Large intestine (tissue), 3 donors: ENCODE results near the gene IQCK. TPM values are rescaled to one million over a fixed set of nuclear protein-coding genes. Genes with fewer than 3 reads are reported as not detected.

Source experiments
- DNase-seq, 2 donors: peaks; one replicate each; pipeline versions ENCODE4 v3.0.0 to v3.0.0-alpha.2; 2013
- H3K27ac ChIP-seq: one replicate; pipeline ENCODE4 v1.5.1; 2013; ENCODE audit warnings: low read length
- H3K27me3 ChIP-seq: 2 replicates; pipeline ENCODE4 v1.6.1; 2013; ENCODE audit warnings: low read length; ENCODE audit not compliant: control insufficient read depth, insufficient read depth
- H3K36me3 ChIP-seq: 2 replicates; pipeline ENCODE4 v1.6.1; 2013; ENCODE audit warnings: low read length; ENCODE audit not compliant: control insufficient read depth, insufficient read depth
- H3K4me1 ChIP-seq: one replicate; pipeline ENCODE4 v1.6.1; 2013; ENCODE audit warnings: low read length; ENCODE audit not compliant: control insufficient read depth, insufficient read depth
- H3K4me3 ChIP-seq: one replicate; pipeline ENCODE4 v1.5.1; 2013; ENCODE audit warnings: low read length
- H3K9me3 ChIP-seq: one replicate; pipeline ENCODE4 v1.6.1; 2013; ENCODE audit warnings: mild to moderate bottlenecking, low read depth, low read length, moderate library complexity; ENCODE audit not compliant: control insufficient read depth
- WGBS: methylation state at CpG from one replicate; pipeline ENCODE4 v1.1.5; 2013; ENCODE audit warnings: low lambda C conversion rate; ENCODE audit not compliant: insufficient coverage; 5-methylcytosine and 5-hydroxymethylcytosine counted together
- polyA plus RNA-seq: library from polyadenylated mRNA; unstranded; fragments of 120-200 nt; gene quantifications from one replicate; pipeline ENCODE4 v1.2.1, GENCODE V29; 2013

Gene IQCK
- polyA plus RNA-seq, 1 donor = 14.0 TPM

GRCh38 chr16:19857593-19858339 is 139.7 kb downstream of the IQCK start:
- Histone ChIP-seq H3K27me3 (no peaks in the 10 kb centered on the region), H3K4me3 (no peak overlapping the region), H3K4me1 (no peaks in the 10 kb centered on the region), H3K27ac (no peak overlapping the region), H3K36me3 (peaks cover 39% of the 10 kb centered on the region), H3K9me3 (no peaks in the 10 kb centered on the region)
- no CpG with 5 or more reads among the region's 16 CpGs for WGBS
- DNase-seq = no peak

GRCh38 chr16:19858340-19859018 is 140.4 kb downstream of the IQCK start:
- no CpG with 5 or more reads among the region's 22 CpGs for WGBS
- Histone ChIP-seq H3K36me3 (peaks cover 39% of the 10 kb centered on the region), H3K9me3 (no peaks in the 10 kb centered on the region), H3K4me3 (no peak overlapping the region), H3K27me3 (no peaks in the 10 kb centered on the region), H3K4me1 (no peaks in the 10 kb centered on the region), H3K27ac (no peak overlapping the region)
- DNase-seq = no peak

- Histone ChIP-seq H3K27ac (no peak overlapping the region), H3K36me3 (peaks cover 44% of the 10 kb centered on the region), H3K4me3 (no peak overlapping the region), H3K27me3 (no peaks in the 10 kb centered on the region), H3K4me1 (no peaks in the 10 kb centered on the region), H3K9me3 (no peaks in the 10 kb centered on the region)
- DNase-seq = no peak
- 93% methylated on average over 3 of the region's 9 CpGs for WGBS
These were observed 141.1 kb downstream of the IQCK start for GRCh38 chr16:19859166-19859565.

GRCh38 chr16:19859603-19860002 is 141.5 kb downstream of the IQCK start:
- no peak overlapping the region for H3K4me3 ChIP-seq
- DNase-seq = no peak
- no peak overlapping the region for H3K27ac ChIP-seq
- peaks cover 48% of the 10 kb centered on the region for H3K36me3 ChIP-seq
- H3K4me1 ChIP-seq = no peaks in the 10 kb centered on the region
- no peaks in the 10 kb centered on the region for H3K27me3 ChIP-seq
- no CpG with 5 or more reads among the region's 4 CpGs for WGBS
- no peaks in the 10 kb centered on the region for H3K9me3 ChIP-seq

GRCh38 chr16:19860166-19861041 is 142.3 kb downstream of the IQCK start:
- peaks cover 48% of the 10 kb centered on the region for H3K36me3 ChIP-seq
- H3K9me3 ChIP-seq = no peaks in the 10 kb centered on the region
- H3K27me3 ChIP-seq = no peaks in the 10 kb centered on the region
- no peak overlapping the region for H3K27ac ChIP-seq
- H3K4me3 ChIP-seq = no peak overlapping the region
- WGBS = no CpG with 5 or more reads among the region's 21 CpGs
- DNase-seq = no peak
- no peaks in the 10 kb centered on the region for H3K4me1 ChIP-seq

GRCh38 chr16:19861133-19861532 is 143.1 kb downstream of the IQCK start:
- no peaks in the 10 kb centered on the region for H3K4me1 ChIP-seq
- peaks cover 48% of the 10 kb centered on the region for H3K36me3 ChIP-seq
- H3K27ac ChIP-seq = no peak overlapping the region
- DNase-seq = no peak
- WGBS = 100% methylated on average over 1 of the region's 3 CpGs
- no peaks in the 10 kb centered on the region for H3K9me3 ChIP-seq
- H3K27me3 ChIP-seq = no peaks in the 10 kb centered on the region
- H3K4me3 ChIP-seq = no peak overlapping the region

GRCh38 chr16:19861811-19862327 is 143.8 kb downstream of the IQCK start:
- Histone ChIP-seq H3K27me3 (no peaks in the 10 kb centered on the region), H3K27ac (no peak overlapping the region), H3K9me3 (no peaks in the 10 kb centered on the region), H3K4me3 (no peak overlapping the region), H3K36me3 (peaks cover 56% of the 10 kb centered on the region), H3K4me1 (no peaks in the 10 kb centered on the region)
- 63% methylated on average over 7 of the region's 16 CpGs for WGBS
- DNase-seq = no peak

- Histone ChIP-seq H3K27ac (no peak overlapping the region), H3K27me3 (no peaks in the 10 kb centered on the region), H3K36me3 (peaks cover 59% of the 10 kb centered on the region), H3K4me3 (no peak overlapping the region), H3K9me3 (no peaks in the 10 kb centered on the region), H3K4me1 (no peaks in the 10 kb centered on the region)
- WGBS = no CpG with 5 or more reads among the region's 1 CpG
- no peak for DNase-seq
These were observed 145.9 kb downstream of the IQCK start for GRCh38 chr16:19863990-19864389.

- no peak for DNase-seq
- Histone ChIP-seq H3K36me3 (peaks cover 55% of the 10 kb centered on the region), H3K9me3 (no peaks in the 10 kb centered on the region), H3K4me3 (no peak overlapping the region), H3K27me3 (no peaks in the 10 kb centered on the region), H3K27ac (no peak overlapping the region), H3K4me1 (no peaks in the 10 kb centered on the region)
- WGBS = no CpG with 5 or more reads among the region's 5 CpGs
These were observed 146.5 kb downstream of the IQCK start for GRCh38 chr16:19864566-19864965.

- no peak for DNase-seq
- 100% methylated on average over 1 of the region's 9 CpGs for WGBS
- H3K4me1 ChIP-seq = no peaks in the 10 kb centered on the region
- H3K9me3 ChIP-seq = no peaks in the 10 kb centered on the region
- H3K27ac ChIP-seq = no peak overlapping the region
- H3K4me3 ChIP-seq = no peak overlapping the region
- H3K36me3 ChIP-seq = peaks cover 58% of the 10 kb centered on the region
- no peaks in the 10 kb centered on the region for H3K27me3 ChIP-seq
These were observed 150.3 kb downstream of the IQCK start for GRCh38 chr16:19868421-19868820.
